ENCODE data around the gene HPSE2. TPM values are rescaled to one million over a fixed set of nuclear protein-coding genes. Genes with fewer than 3 reads are reported as not detected.

The HPSE2 gene
- total and polyA plus RNA-seq, 2 of the 8 experiments (the other 6 are each of a cell fraction or from before 2014, with no cell fraction given) = 0.41 to 0.58 TPM

GRCh38 chr10:98444314-98445006 lies 791.2 kb downstream of the HPSE2 start (continued):
- TF ChIP-seq CHD7 (IDR thresholded peaks at IDR 0.05; ENCODE audit: insufficient replicate concordance, low read length) (no peak), CEBPB (IDR thresholded peaks at IDR 0.05; ENCODE audit: low read depth, low read length) (no peak)

All from H1 (cell line).